CD4-positive, alpha-beta T cell treated with Interleukin-4 for 4 hours (primary cell): ENCODE results near the gene B4GALT5.
"Not testable (repeated sequence)": the region's sequence is repeated elsewhere in the genome, so short reads cannot be mapped to it uniquely, and the experiment has no call there.

ENCODE experiments used
- DNase-seq: peaks from one replicate; pipeline ENCODE4 v3.0.0-alpha.2; 2020

Gene B4GALT5

GRCh38 chr20:49624317-49624716 lies 89.4 kb downstream of the B4GALT5 start:
- DNase-seq: no peak

DNA sequence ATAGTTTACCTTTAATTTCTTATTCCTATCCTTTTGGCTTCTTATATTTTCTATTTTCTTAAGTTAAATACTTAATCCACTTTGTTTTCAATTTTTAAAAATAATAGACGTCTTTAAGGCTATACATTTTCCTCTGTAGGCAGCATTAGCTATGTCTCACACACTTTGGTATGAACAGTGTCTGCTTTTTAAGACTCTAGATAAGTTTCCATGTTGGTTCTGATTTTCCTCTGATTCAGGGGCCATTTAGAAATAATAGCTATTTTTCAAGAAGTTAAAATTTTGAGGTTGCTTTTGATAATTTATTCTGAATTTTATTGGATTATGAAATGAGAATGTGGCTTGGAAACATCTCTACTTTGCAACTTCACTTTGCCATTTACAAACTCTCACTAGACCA lies 91.4 kb downstream of the B4GALT5 start:
- DNase-seq: no peak

DNA sequence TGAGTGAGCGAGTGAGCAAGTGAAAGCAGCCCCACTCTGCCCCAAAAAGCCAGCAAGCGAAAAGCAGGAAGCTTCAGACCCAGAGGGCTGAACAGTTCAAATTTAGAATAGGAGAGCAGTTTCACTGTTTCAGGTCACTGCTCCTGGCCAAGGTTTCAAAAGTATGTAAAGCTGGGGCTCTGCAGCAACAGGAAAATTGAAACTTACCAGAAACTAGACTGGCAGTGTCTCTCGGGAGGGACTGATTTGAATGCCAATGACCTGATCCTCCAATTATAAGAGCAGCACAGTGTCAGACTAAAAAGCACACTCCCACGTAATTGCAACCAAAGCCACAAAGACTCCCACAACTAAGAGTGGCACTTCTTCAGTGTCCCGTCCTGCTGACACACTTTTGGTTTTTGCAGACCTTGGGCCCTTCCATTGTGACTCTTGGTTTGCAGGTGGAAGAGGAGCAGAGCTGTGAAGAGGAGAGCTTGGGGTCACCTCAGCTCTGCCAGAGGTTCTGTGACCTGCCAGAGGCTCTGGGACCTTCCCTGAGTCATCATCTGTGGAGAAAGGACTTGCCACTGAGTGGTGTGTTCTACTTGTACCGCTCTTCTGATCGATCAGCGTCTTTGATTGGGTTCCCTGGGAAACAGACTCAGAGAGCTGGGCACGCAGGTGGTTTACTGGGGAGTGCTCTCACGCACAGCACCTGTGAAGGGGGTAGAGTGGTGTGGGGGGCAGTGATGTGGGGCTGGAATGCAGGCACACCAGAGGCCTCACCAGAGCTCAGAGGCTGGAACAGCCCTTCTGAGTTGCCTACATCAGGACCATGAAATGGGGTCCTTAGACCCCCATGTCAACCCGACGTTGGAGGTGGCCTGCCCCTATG lies 93.1 kb downstream of the B4GALT5 start:
- peak; percentile 18 for DNase-seq

GRCh38 chr20:49619113-49620048 lies 94.3 kb downstream of the B4GALT5 start:
- no peak for DNase-seq

DNA sequence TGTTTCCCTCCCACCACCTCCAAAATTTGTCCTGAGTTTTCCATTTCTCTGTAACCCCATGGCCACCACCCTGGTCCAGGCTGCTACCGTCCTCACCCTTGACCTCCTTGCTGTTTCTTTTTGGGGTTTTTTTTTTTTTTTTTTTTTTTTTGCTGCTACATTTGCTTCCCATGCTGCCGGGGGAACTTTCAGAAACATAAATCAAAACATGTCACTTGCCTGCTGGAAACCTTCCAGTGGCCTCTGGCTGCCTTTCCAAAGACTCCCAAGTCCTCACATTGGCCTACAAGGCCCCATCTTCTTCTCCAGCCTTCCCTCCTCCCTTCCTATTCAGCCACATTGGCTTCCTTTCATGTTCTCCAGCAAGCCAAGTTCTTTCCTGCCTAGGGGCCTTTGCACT lies 95.4 kb downstream of the B4GALT5 start:
- DNase-seq: no peak

DNA sequence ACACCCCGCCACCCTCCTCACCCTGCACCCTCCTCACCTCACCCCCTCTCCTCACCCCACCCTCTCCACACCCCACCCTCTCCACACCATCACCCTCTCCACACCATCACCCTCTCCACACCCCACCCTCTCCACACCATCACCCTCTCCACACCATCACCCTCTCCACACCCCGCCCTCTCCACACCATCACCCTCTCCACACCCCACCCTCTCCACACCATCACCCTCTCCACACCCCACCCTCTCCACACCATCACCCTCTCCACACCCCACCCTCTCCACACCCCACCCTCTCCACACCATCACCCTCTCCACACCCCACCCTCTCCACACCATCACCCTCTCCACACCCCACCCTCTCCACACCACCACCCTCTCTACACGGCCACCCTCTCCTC lies 96.3 kb downstream of the B4GALT5 start:
- not testable (repeated sequence) for DNase-seq

GRCh38 chr20:49616154-49617007 lies 97.3 kb downstream of the B4GALT5 start:
- DNase-seq: no peak

DNA sequence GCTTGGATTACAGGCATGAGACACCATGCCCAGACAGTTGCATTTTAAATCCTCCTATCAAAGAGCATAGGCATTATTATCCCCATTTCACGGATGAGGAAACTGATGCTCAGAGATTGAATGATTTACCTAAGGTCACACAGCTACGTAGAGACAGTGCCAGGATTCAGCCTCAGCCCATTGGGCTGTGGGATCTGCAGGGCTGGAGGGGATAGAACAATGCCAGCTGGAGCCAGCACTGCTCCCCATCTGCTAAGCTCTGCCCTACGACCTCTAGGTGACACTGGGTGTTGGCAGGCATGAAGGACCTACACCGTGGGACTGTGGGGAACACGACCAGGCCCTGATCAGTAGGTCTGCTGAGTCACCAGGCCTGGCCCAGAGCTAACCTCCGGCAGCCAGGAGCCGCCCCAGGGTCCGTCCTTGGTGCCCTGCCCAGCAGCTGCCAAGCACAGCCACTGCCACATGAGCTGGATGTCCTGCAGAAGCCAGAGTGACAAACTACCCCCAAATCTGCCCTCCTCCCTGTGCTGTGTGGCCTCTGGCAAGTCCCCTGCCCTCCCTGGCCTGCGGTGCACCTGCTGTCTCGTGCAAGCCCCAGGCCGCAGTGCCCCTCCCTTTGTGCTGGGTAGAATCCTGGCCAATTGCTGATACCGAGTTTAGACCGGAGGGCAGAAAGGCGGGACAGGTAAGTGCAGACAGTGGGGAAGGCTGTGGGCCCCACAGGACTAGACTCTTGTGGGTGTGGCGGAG lies 98.1 kb downstream of the B4GALT5 start:
- DNase-seq: no peak

GRCh38 chr20:49615051-49615400 lies 98.7 kb downstream of the B4GALT5 start:
- DNase-seq: not testable (repeated sequence)

DNA sequence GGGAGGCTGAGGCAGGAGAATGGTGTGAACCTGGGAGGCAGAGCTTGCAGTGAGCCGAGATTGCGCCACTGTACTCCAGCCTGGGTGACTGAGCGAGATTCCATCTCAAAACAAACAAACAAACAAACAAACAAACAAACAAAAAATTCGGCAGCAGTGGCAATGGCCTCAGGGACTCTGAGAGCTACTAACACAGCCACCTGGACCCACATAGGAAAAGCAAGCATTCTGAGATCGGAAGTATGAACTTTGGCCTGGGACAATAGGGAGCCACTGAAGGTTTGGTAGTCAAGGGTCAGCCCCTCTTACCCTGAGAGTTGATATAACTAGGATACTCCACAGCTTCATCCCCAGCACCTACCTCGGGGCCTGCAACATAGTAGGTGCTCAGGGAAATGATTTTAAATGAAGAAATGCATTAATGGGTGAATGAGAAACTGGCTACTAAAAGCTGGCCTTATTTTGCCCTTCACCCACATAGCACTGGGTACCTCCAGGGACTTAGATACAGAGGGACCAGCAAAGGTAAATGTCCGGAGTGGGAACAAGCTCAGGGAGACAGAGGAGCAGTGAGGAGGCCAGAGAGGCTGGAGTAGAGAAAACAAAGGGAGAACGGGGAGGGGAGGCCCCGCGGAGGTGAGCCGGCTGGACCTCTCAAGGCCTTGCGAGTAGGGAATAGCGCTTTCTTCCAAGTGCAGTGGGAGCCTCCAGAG lies 99.2 kb downstream of the B4GALT5 start:
- no peak for DNase-seq

GRCh38 chr20:49612127-49612738 lies 101.4 kb downstream of the B4GALT5 start:
- no peak for DNase-seq

- DNase-seq: not testable (repeated sequence)
Measured at GRCh38 chr20:49611539-49612126, 102.0 kb downstream of the B4GALT5 start.

GRCh38 chr20:49610691-49611538 lies 102.8 kb downstream of the B4GALT5 start:
- peak; percentile 67 for DNase-seq

DNA sequence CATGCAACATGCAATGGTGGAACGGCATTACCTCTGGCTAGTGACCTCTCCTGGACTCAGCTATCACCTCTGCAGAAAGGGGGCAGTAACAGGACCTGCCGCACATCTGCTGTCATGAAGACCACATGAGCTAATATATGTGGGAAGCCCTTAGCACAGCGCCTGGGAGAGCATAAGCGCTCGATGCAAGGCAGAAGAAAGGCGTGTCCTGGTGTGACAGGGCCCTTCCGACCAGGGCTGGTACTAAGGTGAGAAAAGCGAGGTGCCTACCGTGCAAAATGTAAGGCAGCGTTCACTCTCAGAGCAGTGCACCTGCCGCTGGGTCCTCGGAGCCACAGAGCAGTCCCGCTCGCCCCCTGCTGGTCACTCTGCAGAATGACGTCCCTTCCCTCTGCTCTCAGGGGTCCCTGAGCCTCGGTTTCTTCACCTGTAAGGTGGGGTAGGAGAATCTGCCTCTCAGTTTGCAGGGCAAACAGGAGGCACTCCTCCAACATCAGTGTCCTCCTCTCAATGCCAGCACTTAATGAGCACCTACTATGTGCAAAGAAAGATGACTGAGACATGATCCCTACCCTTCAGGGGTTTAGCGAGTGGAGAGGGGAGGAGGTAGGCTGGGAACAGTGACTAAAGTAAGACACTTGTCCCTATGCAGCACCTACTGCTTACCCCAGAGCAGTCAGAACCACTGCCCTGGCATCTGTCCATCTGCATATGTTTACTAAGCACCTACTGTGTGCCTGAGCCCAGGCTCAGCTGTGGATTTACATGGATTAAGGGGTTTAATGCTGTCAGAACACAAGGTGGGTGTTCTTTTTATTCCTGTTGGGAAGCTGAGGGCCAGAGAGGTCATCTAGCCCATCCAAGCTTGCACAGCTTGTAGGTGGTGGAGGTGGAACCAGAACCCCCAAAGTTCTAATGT lies 104.7 kb downstream of the B4GALT5 start:
- DNase-seq: peak; percentile 74

DNA sequence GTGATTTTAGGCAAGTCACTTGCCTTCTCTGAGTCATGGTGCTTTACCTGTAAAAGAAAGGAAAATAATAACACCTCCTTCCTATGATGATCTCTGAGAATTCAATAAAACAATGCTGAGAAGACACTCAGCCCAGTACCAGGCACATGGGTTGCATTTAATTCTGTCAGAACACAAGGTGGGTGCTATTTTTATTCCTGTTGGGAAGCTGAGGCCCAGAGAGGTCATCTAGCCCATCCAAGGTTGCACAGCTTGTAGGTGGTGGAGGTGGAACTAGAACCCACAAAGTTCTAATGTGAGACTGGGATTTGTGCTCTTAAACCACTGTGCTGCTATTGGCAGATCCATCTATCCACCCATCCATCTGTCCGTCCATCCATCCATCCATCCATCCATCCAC lies 106.1 kb downstream of the B4GALT5 start:
- DNase-seq: no peak

DNA sequence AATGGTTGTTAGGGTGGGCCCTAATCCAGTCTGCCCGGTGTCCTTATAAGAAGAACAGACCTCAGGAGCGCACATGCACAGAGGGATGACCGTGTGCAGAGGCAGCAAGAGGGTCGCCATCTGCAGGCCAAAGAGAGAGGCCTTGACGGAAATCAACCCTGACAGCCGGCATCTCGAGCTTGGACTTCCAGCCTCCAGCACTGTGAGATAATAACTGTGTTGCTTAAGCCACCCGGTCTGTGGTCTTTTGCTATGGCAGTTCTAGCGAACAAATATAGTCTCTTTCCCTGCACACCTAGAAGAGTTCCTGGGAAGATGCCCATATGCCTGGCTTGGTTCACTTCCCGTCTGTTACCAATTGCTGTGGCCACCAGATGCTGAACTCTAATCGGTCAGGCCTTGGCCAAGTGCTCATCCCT lies 110.5 kb downstream of the B4GALT5 start:
- no peak for DNase-seq

DNA sequence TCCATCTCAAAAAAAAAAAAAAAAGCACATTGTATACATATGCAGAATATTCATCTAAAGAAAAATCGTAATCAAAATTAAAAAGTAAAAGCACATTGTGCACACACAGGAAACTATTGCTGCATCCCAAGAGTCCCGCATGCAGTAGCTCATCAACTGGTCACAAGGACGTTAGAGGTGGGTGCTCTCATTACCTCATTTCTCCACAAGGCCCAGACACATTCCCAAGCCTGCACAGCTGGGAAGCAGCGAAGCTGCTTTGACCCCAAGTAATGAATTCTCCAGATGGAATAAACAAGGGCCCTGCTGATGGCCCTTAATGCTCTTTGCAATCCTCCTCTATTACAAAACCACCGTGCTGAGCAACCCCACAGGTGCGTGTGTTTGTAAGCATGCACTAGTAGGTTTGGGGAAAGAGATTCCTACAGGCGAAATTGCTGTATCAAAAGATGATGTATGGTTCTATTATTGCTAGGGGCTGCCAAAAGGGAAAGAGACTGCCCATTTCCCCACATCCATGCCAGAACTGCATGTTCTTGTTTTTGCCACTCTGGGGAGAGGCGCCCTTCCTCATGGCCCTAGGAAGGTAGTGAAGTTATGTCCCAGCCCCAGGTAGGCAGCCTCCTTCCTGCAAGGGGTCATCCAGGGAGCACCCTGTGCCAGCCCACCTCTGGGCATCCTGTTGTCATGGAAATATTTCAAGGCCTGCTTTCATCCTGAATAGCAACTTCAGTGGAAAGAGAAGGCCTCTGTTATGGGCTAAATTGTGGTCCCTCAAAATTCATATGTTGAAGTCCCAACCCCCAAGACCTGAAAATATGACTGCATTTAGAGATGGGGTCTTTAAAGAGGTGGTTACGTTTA lies 111.1 kb downstream of the B4GALT5 start:
- no peak for DNase-seq
